ENCODE data around the gene CARS1.
A peak's percentile ranks its signal among the peaks of the same experiment; 100 is the strongest.

The CARS1 gene

DNA sequence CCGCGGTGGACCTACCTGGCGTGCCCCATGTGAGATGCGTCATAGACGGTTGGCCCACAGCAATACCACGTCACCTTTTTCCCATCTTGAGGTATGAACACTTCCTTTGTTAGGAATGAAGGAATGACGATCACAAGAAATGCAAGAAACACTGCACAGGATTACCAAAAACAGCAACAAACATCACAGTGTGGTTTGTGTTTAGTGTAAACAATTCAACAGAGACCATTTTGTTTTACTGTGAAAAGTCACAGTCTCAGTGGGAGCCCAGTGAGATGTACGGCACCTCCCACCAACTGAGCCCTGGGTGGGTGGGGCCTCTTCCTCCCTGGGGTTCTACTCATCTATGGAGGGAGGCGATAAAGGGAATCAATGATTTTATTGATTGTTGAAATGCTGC lies 16.3 kb downstream of the CARS1 start:
- Histone ChIP-seq H3K9ac (no peak overlapping the region), H3K4me2 (no peak overlapping the region), H3K36me3 (peaks cover 99% of the 10 kb centered on the region), H3K9me3 (no peaks in the 10 kb centered on the region), H3K4me1 (peaks cover 27% of the 10 kb centered on the region), H4K20me1 (peaks cover 94% of the 10 kb centered on the region), H3K27me3 (no peaks in the 10 kb centered on the region), H3K4me3 (no peak overlapping the region), H3K27ac (no peak overlapping the region)
- no peak for TF ChIP-seq Cebpa-rat (IDR thresholded peaks at IDR 0.05)

DNA sequence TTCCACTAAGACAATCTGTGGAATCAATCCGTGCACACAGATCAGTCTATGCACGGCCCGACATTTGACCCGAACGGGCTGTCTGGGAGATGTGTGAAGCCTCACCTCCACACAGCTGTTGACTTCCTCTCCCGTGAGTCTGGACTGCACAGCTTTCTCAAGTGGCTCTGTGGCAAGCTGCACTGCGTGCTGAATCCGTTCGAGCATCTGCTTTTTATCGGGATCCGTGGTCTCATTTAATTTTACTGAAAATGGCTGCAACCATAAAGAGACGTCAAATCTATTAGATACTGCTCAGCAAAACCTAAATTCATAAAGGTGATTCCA lies 19.3 kb downstream of the CARS1 start:
- no peak for TF ChIP-seq Cebpa-rat (IDR thresholded peaks at IDR 0.05)
- Histone ChIP-seq H3K4me1 (peaks cover 26% of the 10 kb centered on the region), H3K27me3 (no peaks in the 10 kb centered on the region), H3K9ac (no peak overlapping the region), H3K36me3 (peaks cover 96% of the 10 kb centered on the region), H3K27ac (no peak overlapping the region), H3K9me3 (no peaks in the 10 kb centered on the region), H3K4me3 (no peak overlapping the region), H3K4me2 (peak overlapping the region; percentile 23; the same call in 1 of the 2 replicates), H4K20me1 (peaks cover 64% of the 10 kb centered on the region)

DNA sequence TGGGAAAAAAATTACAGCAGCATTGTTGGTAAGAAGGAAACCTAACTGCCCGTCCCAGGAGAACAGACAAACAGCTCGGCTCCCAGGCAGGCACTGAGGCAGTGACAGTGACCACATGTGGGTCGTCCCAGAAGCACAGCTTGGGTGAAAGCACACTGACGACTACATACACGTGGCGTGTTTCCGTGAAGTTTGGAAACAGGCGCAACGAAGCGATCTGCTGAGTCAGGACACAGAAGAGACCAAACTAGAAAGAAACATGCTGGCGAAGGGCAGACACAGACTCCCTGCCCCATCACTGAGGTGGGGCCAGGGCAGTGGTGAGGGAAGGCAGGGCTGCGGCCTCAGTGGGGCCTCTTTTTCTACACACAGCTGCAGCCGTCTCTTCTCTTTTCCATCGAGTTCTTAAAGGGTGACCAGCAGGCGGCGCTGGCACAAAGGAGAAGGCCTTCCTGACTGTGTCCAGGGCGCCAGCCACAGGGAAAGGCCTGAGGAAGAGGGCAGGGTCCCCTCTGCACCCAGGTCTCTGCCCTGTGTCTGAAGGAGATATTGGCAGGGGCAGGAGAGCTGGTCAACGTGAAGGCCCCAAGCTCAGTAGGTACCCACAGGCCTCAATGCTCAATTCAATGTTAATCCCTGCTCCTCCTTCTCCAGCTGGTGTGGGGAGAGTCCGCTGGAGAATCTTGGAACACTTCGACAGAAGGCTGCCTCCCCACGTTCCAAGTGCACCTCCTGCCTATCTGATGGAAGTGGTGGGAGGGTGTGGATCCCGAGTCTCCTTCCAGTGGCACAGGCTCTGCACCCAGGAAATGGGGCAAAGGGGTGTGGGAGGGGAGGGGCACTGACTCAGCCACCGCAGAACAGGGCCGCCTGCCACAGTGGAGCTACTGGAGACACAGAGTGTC lies 19.9 kb downstream of the CARS1 start:
- H3K36me3 ChIP-seq = peaks cover 96% of the 10 kb centered on the region
- peaks cover 30% of the 10 kb centered on the region for H3K4me1 ChIP-seq
- peaks cover 58% of the 10 kb centered on the region for H4K20me1 ChIP-seq
- peak overlapping the region; percentile 7; the same call in 1 of the 2 replicates for H3K27ac ChIP-seq
- no peaks in the 10 kb centered on the region for H3K27me3 ChIP-seq
- peak overlapping the region; percentile 23 for H3K4me2 ChIP-seq
- no peaks in the 10 kb centered on the region for H3K9me3 ChIP-seq
- H3K4me3 ChIP-seq = no peak overlapping the region
- no peak for TF ChIP-seq Cebpa-rat (IDR thresholded peaks at IDR 0.05)
- no peak overlapping the region for H3K9ac ChIP-seq

DNA sequence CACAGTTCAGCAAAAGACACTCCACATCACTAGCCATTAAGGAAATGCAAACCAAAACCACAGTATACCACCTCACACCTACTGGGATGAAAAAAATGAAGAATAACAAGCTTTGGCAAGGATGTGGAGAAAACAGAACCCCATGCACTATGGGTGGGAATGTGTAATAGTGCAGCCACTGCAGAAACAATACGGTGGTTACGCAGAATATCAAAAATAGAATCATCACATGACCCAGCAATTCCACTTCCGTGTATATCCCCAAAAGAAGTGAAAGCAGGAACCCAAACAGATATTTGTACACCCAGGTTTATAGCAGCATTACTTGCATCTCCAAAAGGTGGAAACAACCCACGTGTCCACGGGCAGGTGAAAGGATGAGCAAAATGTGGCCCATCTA lies 20.8 kb downstream of the CARS1 start:
- Histone ChIP-seq H3K4me1 (peaks cover 37% of the 10 kb centered on the region), H3K4me2 (peak overlapping the region; percentile 31), H3K4me3 (no peak overlapping the region), H3K36me3 (peaks cover 93% of the 10 kb centered on the region), H3K27me3 (no peaks in the 10 kb centered on the region), H4K20me1 (peaks cover 49% of the 10 kb centered on the region), H3K27ac (no peak overlapping the region), H3K9me3 (no peaks in the 10 kb centered on the region), H3K9ac (no peak overlapping the region)
- TF ChIP-seq Cebpa-rat (IDR thresholded peaks at IDR 0.05) = no peak

DNA sequence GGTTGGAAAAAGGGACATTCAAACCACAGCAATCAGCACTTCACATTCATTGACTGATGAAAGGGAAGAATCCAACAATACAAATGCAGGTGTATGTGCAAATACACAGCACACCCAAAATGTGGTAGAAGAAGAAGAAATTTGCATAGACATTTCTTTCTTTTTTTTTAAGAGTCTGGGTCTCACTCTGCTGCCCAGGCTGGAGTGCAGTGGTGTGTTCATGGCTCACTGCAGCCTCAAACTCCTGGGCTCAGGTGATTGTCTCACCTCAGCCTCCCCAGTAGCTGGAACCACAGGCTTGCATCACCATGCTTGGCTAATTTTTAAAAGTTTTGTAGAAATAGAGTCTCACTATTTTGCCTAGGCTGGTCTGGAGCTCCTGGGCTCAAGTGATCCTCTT lies 21.9 kb downstream of the CARS1 start:
- peak overlapping the region; percentile 31 for H3K4me2 ChIP-seq
- H3K27ac ChIP-seq = no peak overlapping the region
- H3K4me3 ChIP-seq = no peak overlapping the region
- H3K9ac ChIP-seq = no peak overlapping the region
- peaks cover 85% of the 10 kb centered on the region for H3K36me3 ChIP-seq
- peaks cover 41% of the 10 kb centered on the region for H4K20me1 ChIP-seq
- H3K27me3 ChIP-seq = no peaks in the 10 kb centered on the region
- H3K9me3 ChIP-seq = no peaks in the 10 kb centered on the region
- H3K4me1 ChIP-seq = peaks cover 48% of the 10 kb centered on the region
- TF ChIP-seq Cebpa-rat (IDR thresholded peaks at IDR 0.05) = no peak

DNA sequence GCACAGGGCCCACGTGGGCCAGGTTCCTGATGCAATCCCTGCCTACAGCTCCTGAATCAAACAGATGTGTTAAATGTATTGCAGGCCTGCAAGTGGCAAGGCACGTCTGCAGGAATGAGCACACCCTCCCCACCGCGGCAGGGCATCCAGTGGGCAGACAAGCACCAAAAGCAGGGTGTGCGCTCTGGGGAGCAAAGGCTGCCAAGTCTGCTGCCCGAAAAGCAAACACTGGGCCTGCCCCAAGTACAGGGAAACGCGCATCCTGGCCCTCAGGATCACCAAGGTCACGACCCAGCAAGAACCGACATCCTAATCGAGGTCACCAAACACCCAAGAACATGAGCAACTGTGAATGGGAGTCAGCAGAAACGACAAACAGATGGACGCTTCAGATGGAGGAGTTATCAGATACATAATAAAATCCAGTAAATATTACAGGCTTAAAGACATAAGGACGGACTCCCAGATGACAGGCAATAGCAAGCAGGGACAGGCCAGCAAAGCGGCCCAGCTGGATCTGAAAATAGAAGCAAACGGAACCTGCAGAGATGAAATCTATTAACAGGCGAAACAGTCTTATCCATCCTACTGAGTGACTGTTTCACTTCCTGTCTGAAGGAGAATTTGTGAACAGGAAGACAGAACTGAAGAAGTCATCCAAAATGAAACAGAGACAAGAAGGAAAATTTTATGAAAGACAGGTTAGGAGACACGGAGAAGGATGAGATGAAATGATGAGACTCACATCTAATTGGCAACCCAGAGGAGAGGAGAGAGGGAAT lies 26.7 kb downstream of the CARS1 start:
- no peaks in the 10 kb centered on the region for H3K9me3 ChIP-seq
- H3K4me2 ChIP-seq = peak overlapping the region; percentile 62
- no peaks in the 10 kb centered on the region for H3K27me3 ChIP-seq
- peaks cover 86% of the 10 kb centered on the region for H3K36me3 ChIP-seq
- no peak for TF ChIP-seq Cebpa-rat (IDR thresholded peaks at IDR 0.05)
- peak overlapping the region; percentile 42 for H3K9ac ChIP-seq
- H3K27ac ChIP-seq = peak overlapping the region; percentile 76
- peaks cover 35% of the 10 kb centered on the region for H3K4me1 ChIP-seq
- H3K4me3 ChIP-seq = no peak overlapping the region
- peaks cover 8% of the 10 kb centered on the region; the same call in 1 of the 2 replicates for H4K20me1 ChIP-seq

DNA sequence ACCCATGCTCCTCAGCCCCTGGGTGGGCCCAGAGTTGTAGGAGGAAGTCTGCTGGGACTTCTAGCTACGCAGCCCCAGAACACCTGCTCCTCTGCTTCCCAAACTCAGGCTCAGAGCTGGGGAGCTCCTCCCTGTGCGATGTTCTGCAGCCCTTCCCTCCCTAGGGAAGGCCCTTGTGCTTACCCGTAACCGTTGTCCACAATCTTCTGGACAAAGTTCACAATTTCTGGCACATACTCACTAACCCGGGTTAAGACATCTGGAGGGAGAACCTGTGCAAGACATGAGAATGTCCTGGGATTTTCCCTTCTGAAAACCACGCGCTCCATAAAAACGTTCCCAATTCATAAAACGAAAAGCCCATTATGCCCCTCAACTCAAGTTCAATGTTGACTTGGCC lies 28.4 kb downstream of the CARS1 start:
- TF ChIP-seq Cebpa-rat (IDR thresholded peaks at IDR 0.05) = no peak
- H3K36me3 ChIP-seq = peaks cover 83% of the 10 kb centered on the region
- H3K4me1 ChIP-seq = peaks cover 32% of the 10 kb centered on the region
- H4K20me1 ChIP-seq = peaks cover 8% of the 10 kb centered on the region; the same call in 1 of the 2 replicates
- no peaks in the 10 kb centered on the region for H3K27me3 ChIP-seq
- no peak overlapping the region for H3K4me3 ChIP-seq
- no peak overlapping the region for H3K27ac ChIP-seq
- no peak overlapping the region for H3K9ac ChIP-seq
- H3K4me2 ChIP-seq = no peak overlapping the region
- no peaks in the 10 kb centered on the region for H3K9me3 ChIP-seq

DNA sequence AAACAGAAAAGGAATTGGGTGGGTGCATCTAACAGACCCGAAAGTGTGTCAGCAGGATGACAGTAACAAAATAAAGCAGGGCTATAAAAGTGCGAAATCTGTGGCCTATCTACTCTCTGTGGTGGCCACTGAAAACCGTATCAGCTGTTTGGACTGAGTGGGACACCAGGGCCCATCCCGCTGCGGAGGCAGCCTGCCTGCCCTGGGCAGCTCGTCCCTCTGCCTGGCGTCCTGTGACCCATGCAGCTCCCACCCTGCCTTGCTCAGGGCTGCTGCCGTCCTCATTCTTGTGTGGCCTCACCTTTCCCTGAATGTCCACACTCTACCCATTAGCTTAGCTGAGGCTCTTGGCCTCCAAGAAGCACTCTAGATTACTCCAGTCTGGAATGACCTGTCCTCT lies 30.4 kb downstream of the CARS1 start:
- H3K27me3 ChIP-seq = no peaks in the 10 kb centered on the region
- no peak overlapping the region for H3K4me2 ChIP-seq
- H3K27ac ChIP-seq = no peak overlapping the region
- H3K9ac ChIP-seq = no peak overlapping the region
- no peak overlapping the region for H3K4me3 ChIP-seq
- peaks cover 43% of the 10 kb centered on the region for H3K4me1 ChIP-seq
- H3K9me3 ChIP-seq = no peaks in the 10 kb centered on the region
- peaks cover 68% of the 10 kb centered on the region for H3K36me3 ChIP-seq
- no peak for TF ChIP-seq Cebpa-rat (IDR thresholded peaks at IDR 0.05)
- H4K20me1 ChIP-seq = peaks cover 14% of the 10 kb centered on the region; the same call in 1 of the 2 replicates

DNA sequence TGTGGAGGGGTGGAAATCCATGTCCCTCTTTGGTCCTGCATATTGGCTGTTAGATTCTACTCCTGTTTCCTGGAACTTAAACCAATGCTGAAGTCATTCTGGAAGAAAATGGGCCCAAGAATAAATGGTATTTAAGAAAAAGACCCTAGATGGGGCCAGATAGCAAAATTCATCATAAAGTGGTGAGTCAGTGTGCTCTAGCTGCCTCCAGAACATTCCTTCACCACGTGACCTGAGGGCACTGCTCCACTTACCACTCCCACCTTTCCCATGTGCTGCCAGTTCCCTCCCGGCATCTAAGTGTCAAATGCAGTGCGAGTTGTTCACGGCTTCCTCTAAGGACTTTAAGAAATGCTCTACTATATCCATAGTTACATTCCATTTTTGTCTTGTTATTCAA lies 34.2 kb downstream of the CARS1 start:
- Histone ChIP-seq H3K4me2 (peak overlapping the region; percentile 78), H3K27ac (peak overlapping the region; percentile 52; the same call in 1 of the 2 replicates), H3K27me3 (no peaks in the 10 kb centered on the region), H3K36me3 (peaks cover 68% of the 10 kb centered on the region), H3K4me1 (peaks cover 21% of the 10 kb centered on the region), H3K9me3 (no peaks in the 10 kb centered on the region), H3K4me3 (no peak overlapping the region), H3K9ac (no peak overlapping the region), H4K20me1 (peaks cover 28% of the 10 kb centered on the region; the same call in 1 of the 2 replicates)
- TF ChIP-seq Cebpa-rat (IDR thresholded peaks at IDR 0.05) = no peak

Data from BLaER1 (cell line).